ENCODE measurements around the gene ANKS6. TPM values are rescaled to one million over a fixed set of nuclear protein-coding genes. Genes with fewer than 3 reads are reported as not detected.

The ANKS6 gene
- 10 to 100 TPM in 9 of 10 donors, 1 to 10 TPM in 1; 9.8 to 18.5 (median 12.7) TPM for polyA plus RNA-seq (ENCODE audit: insufficient read length in 10 of 10)
- long read RNA-seq, donor 1, partial matches to known transcripts: 5 of 5 reads
- long read RNA-seq, donor 1, other reads (novel, unspliced or antisense): 0 of 5 reads
- long read RNA-seq, donor 2: 0 reads
- long read RNA-seq, donor 3: 0 reads
- long read RNA-seq, donor 4: 0 reads
- long read RNA-seq, donor 5: 0 reads
- long read RNA-seq, donor 6: 0 reads
- long read RNA-seq, donor 7, partial matches to known transcripts: 0 of 1 reads
- long read RNA-seq, donor 7, other reads (novel, unspliced or antisense): 0 of 1 reads
- long read RNA-seq, donor 8: 0 reads
- long read RNA-seq, donor 9: 0 reads

- peak; percentile 81 to 91 (median 89) for DNase-seq
These were observed at the start of gene ANKS6 for GRCh38 chr9:98796364-98797101. Gene ANKS6, minus strand, starts transcription at chr9:98796555. Its CDS starts 64 bp downstream, at chr9:98796491.

DNA sequence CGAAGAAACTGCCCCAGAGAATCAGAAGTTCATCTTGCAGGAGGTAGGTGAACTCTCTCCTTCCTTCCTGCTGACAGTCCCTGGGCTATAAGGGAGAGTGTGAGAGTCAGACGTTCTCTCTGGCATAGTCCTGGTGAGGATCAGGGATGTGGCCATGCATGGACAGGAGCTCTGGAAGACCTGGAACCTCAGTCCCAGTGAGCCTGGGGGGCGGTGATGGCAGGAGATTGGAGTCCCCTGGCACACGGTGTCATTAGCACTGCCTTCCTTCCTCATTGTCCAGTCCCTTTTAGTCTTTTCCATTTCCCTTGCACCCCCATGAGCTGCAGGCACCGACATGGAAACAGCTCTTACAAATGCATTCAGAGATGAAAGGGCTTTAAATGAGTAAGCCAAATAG lies 49.7 kb upstream of the ANKS6 start:
- DNase-seq: no peak

DNA sequence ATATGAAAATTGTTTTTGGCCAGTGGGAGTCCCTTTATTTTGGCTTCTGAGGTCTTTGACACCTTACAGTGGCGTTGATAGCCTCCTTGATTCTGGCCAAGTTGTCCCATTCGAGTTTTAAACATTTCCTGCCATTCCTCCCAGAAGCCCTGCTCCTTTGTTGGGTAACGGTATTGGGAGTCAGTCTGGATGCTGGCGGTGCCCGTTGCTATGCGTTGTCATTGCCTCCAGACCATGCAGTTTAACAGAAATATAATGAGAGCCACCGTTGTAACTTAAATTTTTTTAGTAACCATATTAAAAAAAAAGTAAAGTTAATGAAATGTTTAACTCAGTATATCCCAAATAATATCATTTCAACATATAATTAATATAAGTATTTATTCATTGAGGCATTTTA lies 46.2 kb upstream of the ANKS6 start:
- DNase-seq: no peak

- DNase-seq: no peak
These were observed 43.4 kb upstream of the ANKS6 start for GRCh38 chr9:98839724-98840123.

GRCh38 chr9:98838868-98839565 lies 42.7 kb upstream of the ANKS6 start:
- no peak for DNase-seq

GRCh38 chr9:98838155-98838867 lies 42.0 kb upstream of the ANKS6 start:
- DNase-seq: no peak

GRCh38 chr9:98837516-98837915 lies 41.2 kb upstream of the ANKS6 start:
- no peak for DNase-seq

DNA sequence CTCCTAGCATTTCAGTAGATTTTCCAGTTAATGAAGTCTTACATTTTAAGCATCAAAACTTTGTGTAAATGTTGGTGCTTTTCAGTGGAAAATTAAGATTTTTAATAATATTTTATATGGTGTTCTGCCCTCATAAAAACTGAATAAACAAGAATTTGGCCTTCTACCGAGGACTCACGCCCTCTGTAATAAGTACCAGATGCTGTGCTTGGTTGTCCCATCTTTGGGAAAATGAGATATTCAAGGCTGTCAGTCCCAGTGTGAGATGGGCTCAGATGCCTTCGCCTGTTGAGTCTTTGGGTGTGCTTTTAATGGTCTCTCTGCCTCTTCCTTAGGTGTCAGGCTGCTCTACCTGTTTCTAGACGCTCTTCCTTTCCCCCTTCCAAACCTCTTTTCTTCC lies 39.9 kb upstream of the ANKS6 start:
- DNase-seq: no peak

DNA sequence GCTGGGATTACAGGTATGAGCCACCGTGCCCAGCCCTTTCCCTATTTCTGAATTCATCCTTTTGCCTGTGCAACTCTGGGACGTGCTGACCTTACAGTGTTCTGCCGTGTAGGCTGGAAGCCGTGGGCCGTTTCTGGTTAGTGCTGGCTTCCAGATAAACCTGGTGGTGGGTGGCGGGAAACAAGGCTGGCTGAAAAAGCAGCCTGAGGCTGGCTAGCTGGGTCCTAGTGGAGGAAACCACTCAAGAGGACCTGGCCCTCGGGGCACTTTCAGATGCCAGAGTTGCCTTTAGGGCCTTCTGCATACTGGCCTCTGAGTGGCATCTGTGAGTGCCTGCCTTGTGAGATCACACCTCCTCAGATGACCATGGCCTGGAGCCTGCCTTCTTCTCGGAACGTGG lies 38.0 kb upstream of the ANKS6 start:
- DNase-seq: no peak

DNA sequence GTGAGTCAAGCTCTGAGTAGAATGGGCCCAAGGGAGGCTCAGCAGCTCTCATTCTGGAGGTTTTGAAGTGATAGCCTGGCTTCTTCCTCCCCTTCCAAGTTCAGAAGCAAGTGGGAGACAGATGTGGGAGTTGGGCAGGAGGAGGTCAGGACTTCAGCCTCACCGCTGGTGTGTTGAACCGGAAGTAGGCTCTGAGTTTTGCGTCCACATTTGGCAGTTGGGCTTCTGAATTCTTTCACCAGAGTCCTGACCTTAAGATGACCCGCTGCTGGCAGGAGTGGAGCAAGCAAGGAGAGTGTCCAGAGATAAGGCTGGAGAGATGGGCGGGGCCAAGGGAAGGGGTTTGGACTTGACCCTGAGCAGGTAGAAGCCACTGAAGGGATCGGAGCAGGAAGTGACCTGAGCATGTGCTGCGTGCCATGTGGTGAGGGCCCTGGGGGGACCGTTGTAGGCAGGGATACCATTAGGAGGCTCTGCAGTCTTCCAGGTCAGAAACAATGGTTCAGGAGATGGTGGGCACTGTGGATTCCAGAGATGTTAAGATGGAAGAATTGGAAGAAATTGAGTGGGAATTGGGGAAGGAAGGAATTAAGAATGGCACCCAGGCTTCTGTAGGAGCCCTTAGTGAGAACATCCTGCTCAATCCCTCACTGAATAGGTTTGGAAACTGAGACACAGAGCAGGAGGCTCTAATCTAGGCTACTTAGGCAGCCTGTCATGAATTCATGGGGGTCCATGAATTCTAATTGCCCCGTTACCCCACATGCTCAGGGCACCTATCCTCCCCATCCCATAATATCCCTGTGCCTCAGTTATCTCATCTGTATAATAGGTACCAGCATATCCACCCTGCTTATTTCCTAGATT lies 37.0 kb upstream of the ANKS6 start:
- DNase-seq: no peak

DNA sequence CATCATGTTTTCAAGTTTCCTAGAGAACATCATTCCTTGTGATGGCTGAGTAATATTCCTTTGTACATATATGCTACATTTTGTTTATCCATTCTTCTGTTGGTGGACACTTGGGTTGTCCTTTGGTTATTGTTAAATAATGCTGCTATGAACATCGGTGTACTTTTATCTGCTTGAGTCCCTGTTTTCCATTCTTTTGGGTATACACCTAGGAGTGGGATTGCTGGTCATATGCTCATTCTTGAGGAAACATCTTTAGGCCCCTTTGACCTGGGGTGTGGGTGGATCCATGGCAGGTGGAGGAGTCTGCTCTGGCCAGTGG lies 36.4 kb upstream of the ANKS6 start:
- DNase-seq: no peak

GRCh38 chr9:98831696-98832095 lies 35.3 kb upstream of the ANKS6 start:
- no peak for DNase-seq

GRCh38 chr9:98830554-98830953 lies 34.2 kb upstream of the ANKS6 start:
- no peak for DNase-seq

DNA sequence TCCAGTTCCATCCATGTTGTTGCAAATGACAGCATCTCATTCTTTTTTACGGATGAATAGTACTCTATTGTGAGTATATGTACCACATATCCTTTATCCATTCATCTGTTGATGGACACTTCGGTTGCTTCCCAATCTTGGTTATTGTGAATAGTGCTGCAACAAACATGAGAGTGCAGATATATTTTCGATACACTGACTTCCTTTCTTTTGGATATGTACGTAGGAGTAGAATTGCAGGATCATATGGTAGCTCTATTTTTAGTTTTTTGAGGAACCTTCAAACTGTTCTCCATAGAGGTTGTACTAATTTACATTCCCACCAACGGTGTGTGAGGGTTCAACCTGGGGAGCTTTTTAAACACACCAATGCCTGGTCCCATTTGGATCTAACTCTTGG lies 33.4 kb upstream of the ANKS6 start:
- no peak for DNase-seq

GRCh38 chr9:98826716-98827115 lies 30.4 kb upstream of the ANKS6 start:
- no peak for DNase-seq

DNA sequence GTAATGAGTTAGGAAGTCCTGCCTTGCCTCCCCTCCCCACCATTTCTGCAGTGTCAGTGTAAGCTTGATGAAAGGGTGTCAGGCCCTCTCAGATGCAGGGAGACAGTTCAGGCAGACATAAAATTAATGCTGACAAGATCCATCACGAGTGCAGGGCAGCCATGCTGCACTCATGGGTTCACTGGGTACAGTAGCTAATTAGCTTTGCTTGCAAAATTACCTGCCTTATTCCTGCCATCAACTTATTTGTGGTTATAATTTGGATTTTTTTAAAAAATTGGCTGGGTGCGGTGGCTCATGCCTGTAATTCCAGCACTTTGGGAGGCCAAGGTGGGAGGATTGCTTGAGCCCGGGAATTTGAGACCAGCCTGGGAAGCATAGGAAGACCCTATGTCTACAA lies 29.1 kb upstream of the ANKS6 start:
- DNase-seq: no peak

DNA sequence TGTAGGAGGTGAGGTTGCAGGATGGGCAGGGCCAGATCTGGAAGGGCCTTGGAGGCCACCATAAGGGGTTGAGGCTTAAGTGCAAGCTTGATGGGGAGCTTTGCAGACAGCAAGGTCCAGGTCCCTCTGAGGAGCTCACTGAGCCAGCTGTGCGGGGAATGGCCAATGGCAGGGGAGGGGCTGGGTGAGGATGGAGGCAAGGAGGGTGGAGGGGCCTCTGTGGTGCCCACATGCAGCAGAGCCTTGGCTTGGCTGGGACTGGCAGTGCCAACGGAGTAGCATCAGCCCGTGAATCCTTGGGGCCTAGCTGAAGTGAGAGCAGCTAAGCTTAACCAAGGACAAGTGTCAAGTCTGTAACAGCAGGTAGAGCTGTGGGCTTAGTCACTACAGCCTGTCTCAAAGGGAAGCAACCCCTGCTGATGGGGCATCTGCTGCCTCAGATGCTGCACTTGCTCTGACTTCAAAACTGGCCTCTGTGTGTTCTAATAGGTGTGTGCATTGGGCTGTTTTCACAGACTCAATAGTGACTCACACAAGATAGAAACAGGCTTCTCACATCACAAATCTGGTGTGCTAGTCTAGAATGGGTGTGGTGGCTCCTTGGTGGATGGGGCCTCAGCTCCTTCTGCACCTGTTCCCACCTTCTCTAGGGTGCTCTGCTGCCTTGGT lies 27.4 kb upstream of the ANKS6 start:
- DNase-seq: no peak

- no peak for DNase-seq
These were observed 26.3 kb upstream of the ANKS6 start for GRCh38 chr9:98822661-98823060.

DNA sequence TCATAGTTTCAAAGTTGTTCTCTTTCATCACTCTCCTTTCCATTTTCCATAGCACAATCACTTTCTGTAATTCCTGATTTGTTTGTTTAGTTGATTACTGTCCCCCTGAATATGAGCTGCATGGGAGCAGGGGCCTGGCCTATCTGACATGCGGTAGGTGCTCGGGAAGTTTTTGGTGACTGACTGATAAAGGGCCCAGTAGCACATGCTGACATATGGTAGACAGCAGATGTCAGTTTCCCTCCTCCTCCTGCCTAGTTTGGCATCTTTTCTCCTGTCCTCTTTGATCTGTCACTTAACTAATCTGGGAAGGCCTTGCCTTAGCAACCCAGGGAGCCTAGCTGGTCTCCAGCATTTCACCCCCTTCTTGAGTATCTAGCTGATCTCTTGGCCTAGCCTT lies 25.5 kb upstream of the ANKS6 start:
- DNase-seq: no peak

- no peak for DNase-seq
These were observed 22.9 kb upstream of the ANKS6 start for GRCh38 chr9:98819231-98819630.

DNA sequence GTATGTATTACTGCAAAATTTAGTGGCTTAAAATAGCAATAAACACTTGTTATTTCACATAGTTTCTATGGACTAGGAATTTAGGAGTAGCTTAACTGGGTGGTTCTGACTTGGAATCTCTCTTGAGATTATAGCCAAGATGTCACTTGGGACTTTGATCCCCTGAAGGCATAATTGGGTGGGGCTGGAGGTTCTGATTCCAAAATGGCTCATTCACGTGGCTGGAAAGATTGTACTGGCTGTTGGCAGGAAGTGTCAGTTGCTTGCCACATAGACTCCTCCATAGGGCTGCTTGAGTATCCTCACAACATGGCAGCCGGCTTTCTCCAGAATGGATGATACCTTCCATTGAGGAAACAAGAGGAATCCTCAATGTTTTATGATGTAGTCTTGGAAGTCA lies 22.4 kb upstream of the ANKS6 start:
- DNase-seq: no peak
